ENCODE measurements around the gene ATOH1. TPM values are rescaled to one million over a fixed set of nuclear protein-coding genes. Genes with fewer than 3 reads are reported as not detected.

Gene ATOH1
- total RNA-seq, 1 experiment from 2014 or later = not detected

DNA sequence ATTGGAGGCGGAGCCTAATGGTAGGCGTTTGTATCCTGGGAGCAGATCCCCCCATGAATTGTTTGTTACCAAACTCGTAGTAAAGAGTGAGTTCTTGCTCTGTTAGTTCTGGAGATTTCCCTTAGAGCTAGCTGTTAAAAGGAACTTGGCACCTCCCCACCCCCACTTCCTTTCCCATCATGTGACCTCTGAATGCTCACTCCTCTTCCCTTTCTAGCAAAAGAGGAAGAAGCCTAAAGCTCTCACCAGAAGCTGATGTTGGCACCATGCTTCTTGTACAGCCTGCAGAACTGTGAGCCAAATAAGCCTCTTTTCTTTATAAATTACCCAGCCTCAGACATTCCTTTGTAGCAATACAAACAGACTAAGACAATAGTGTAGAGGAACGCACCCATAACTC lies 13.8 kb upstream of the ATOH1 start:
- Histone ChIP-seq H3K4me1 (replicated peaks; ENCODE audit: insufficient read depth) (no peaks in the 10 kb centered on the region), H3K9me3 (ENCODE audit: insufficient read depth, low read depth) (no peaks in the 10 kb centered on the region), H3K27me3 (ENCODE audit: insufficient read depth, low read depth) (no peaks in the 10 kb centered on the region), H3K4me2 (no peak overlapping the region), H3K36me3 (ENCODE audit: low read depth) (no peaks in the 10 kb centered on the region), H3K4me3 (no peak overlapping the region), H3K79me2 (ENCODE audit: low read depth) (no peaks in the 10 kb centered on the region), H3K9me2 (ENCODE audit: insufficient read depth) (no peaks in the 10 kb centered on the region), H2AFZ (no peak overlapping the region), H3F3A (ENCODE audit: insufficient read depth, low read depth) (no peaks in the 10 kb centered on the region), H4K20me1 (ENCODE audit: insufficient read depth) (no peaks in the 10 kb centered on the region), H3K27ac (no peak overlapping the region)
- intact Hi-C loops (cut with micrococcal nuclease; ENCODE audit: unreplicated experiment) = no loop called here
- BruUV-seq (replicated peaks) = no TSS peak
- CTCF ChIA-PET = no interaction called here
- POLR2A ChIA-PET (ENCODE audit: unreplicated experiment) = no interaction called here
- DNase-seq = no peak
- TF ChIP-seq EZH2 (IDR thresholded peaks at IDR 0.05; ENCODE audit: low read depth) = no peak
- TF ChIP-seq, protein P1, sequence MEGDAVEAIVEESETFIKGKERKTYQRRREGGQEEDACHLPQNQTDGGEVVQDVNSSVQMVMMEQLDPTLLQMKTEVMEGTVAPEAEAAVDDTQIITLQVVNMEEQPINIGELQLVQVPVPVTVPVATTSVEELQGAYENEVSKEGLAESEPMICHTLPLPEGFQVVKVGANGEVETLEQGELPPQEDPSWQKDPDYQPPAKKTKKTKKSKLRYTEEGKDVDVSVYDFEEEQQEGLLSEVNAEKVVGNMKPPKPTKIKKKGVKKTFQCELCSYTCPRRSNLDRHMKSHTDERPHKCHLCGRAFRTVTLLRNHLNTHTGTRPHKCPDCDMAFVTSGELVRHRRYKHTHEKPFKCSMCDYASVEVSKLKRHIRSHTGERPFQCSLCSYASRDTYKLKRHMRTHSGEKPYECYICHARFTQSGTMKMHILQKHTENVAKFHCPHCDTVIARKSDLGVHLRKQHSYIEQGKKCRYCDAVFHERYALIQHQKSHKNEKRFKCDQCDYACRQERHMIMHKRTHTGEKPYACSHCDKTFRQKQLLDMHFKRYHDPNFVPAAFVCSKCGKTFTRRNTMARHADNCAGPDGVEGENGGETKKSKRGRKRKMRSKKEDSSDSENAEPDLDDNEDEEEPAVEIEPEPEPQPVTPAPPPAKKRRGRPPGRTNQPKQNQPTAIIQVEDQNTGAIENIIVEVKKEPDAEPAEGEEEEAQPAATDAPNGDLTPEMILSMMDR (conservative IDR thresholded peaks at IDR 0.05) = no peak

DNA sequence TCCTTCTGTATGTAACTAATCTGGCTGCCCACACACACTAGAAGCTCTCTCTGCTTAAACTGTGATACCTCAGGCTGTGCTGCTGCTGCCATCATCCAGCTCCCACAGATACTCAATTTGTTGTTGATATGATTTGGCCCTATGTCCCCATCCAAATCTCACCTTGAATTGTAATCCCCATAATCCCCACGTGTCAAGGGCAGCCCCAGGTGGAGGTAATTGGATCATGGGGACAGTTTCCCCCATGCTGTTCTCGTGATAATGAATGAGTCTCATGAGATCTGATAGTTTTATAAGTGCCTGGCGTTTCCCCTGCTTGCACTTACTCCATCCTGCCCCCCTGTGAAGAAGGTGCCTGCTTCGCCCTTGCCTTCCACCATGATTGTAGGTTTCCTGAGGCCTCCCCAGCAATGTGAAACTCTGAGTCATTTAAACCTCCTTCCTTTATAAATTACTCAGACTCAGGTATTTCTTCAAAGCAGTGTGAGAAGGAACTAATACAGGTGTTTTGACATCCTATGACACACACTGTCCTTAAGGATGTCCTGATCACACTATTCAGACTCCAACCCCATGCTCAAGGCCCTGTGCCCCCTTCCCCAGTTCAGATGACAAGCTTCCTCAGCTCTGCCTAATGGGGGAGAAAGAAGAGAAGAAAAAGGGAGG lies 2.9 kb upstream of the ATOH1 start:
- Histone ChIP-seq H3K4me1 (replicated peaks; ENCODE audit: insufficient read depth) (no peaks in the 10 kb centered on the region), H3K36me3 (ENCODE audit: low read depth) (no peaks in the 10 kb centered on the region), H3F3A (ENCODE audit: insufficient read depth, low read depth) (no peaks in the 10 kb centered on the region), H3K9me3 (ENCODE audit: insufficient read depth, low read depth) (no peaks in the 10 kb centered on the region), H3K27me3 (ENCODE audit: insufficient read depth, low read depth) (no peaks in the 10 kb centered on the region), H3K9me2 (ENCODE audit: insufficient read depth) (no peaks in the 10 kb centered on the region), H2AFZ (no peak overlapping the region), H3K27ac (no peak overlapping the region), H4K20me1 (ENCODE audit: insufficient read depth) (no peaks in the 10 kb centered on the region), H3K4me2 (no peak overlapping the region), H3K79me2 (ENCODE audit: low read depth) (no peaks in the 10 kb centered on the region), H3K4me3 (no peak overlapping the region)
- ChIA-PET POLR2A (ENCODE audit: unreplicated experiment) (no interaction called here), CTCF (no interaction called here)
- DNase-seq = no peak
- no TSS peak for BruUV-seq (replicated peaks)
- intact Hi-C loops (cut with micrococcal nuclease; ENCODE audit: unreplicated experiment) = no loop called here
- TF ChIP-seq, protein P1 (conservative IDR thresholded peaks at IDR 0.05) = no peak
- no peak for TF ChIP-seq EZH2 (IDR thresholded peaks at IDR 0.05; ENCODE audit: low read depth)

DNA sequence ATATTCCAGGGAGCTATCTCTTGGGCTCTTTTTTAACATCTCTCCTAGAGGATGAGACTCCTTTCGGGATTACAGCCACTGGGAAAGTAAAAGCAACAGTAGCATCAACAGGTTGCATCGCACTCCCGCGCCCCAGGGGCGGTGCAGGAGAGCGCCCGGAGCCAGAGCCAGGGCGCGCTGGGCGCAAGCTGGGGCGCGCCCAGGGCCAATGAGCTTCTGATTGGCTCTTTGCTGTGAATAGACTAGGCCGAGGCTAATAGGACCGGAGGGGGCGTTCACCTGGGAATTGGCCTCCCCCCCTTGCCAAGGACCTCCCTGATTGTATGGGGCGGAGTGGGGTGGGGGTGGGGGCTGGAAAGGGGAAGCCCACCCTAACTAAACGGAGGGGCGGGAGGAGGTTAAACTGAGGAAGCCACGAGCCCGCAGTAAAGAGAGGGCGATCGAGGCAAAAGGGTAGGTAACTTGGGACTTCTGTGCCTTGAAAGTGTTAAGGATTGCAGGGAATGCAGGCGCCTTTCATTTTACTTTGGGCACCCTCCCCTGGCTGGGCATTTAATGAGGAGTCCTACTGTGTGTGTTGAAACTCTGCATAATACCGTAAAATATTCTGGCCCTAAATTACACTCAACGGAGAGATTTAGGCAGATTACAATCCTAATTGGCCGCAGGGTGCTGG lies 1.1 kb upstream of the ATOH1 start:
- no peak overlapping the region for H3K27ac ChIP-seq
- no peak overlapping the region for H3K4me3 ChIP-seq
- H3K4me1 ChIP-seq (replicated peaks; ENCODE audit: insufficient read depth) = no peaks in the 10 kb centered on the region
- no peaks in the 10 kb centered on the region for H4K20me1 ChIP-seq (ENCODE audit: insufficient read depth)
- no peaks in the 10 kb centered on the region for H3K9me3 ChIP-seq (ENCODE audit: insufficient read depth, low read depth)
- BruUV-seq (replicated peaks) = no TSS peak
- H3K9me2 ChIP-seq (ENCODE audit: insufficient read depth) = no peaks in the 10 kb centered on the region
- TF ChIP-seq, protein P1 (conservative IDR thresholded peaks at IDR 0.05) = no peak
- TF ChIP-seq EZH2 (IDR thresholded peaks at IDR 0.05; ENCODE audit: low read depth) = no peak
- H3K79me2 ChIP-seq (ENCODE audit: low read depth) = no peaks in the 10 kb centered on the region
- H3K27me3 ChIP-seq (ENCODE audit: insufficient read depth, low read depth) = no peaks in the 10 kb centered on the region
- no peak overlapping the region for H3K4me2 ChIP-seq
- DNase-seq = no peak
- H3F3A ChIP-seq (ENCODE audit: insufficient read depth, low read depth) = no peaks in the 10 kb centered on the region
- POLR2A ChIA-PET (ENCODE audit: unreplicated experiment) = no interaction called here
- CTCF ChIA-PET = no interaction called here
- intact Hi-C loops (cut with micrococcal nuclease; ENCODE audit: unreplicated experiment) = no loop called here
- H2AFZ ChIP-seq = no peak overlapping the region
- no peaks in the 10 kb centered on the region for H3K36me3 ChIP-seq (ENCODE audit: low read depth)
